OCI-M2 (cell line): ENCODE data around the gene RIT2.
"Not testable (repeated sequence)": the region's sequence is repeated elsewhere in the genome, so short reads cannot be mapped to it uniquely, and the experiment has no call there.

Source experiments
- DNase-seq: peaks from one replicate; lab custom pipeline; 2025; ENCODE audit not compliant: unreplicated experiment; lab: John Stamatoyannopoulos, UW

RIT2 gene

GRCh38 chr18:42850174-42851083 is 265.1 kb downstream of the RIT2 start:
- no peak for DNase-seq

- DNase-seq = no peak
Observed at GRCh38 chr18:42839408-42839807, 276.1 kb downstream of the RIT2 start.

- no peak for DNase-seq
Observed at GRCh38 chr18:42838546-42839145, 276.8 kb downstream of the RIT2 start.

- no peak for DNase-seq
Observed at GRCh38 chr18:42830936-42831335, 284.5 kb downstream of the RIT2 start.

- no peak for DNase-seq
Observed at GRCh38 chr18:42828881-42829280, 286.6 kb downstream of the RIT2 start.

- DNase-seq = no peak
Observed at GRCh38 chr18:42824178-42824577, 291.3 kb downstream of the RIT2 start.

GRCh38 chr18:42822711-42823110 is 292.8 kb downstream of the RIT2 start:
- DNase-seq = no peak

- no peak for DNase-seq
Observed at GRCh38 chr18:42821492-42821891, 294.0 kb downstream of the RIT2 start.

GRCh38 chr18:42814618-42815017 is 300.9 kb downstream of the RIT2 start:
- no peak for DNase-seq

GRCh38 chr18:42814184-42814583 is 301.3 kb downstream of the RIT2 start:
- no peak for DNase-seq

- DNase-seq = no peak
Observed at GRCh38 chr18:42813570-42813969, 301.9 kb downstream of the RIT2 start.

- DNase-seq = no peak
Observed at GRCh38 chr18:42807887-42808286, 307.6 kb downstream of the RIT2 start.

- DNase-seq = no peak
Observed at GRCh38 chr18:42801706-42802105, 313.8 kb downstream of the RIT2 start.

GRCh38 chr18:42798606-42799170 is 316.8 kb downstream of the RIT2 start:
- DNase-seq = no peak

GRCh38 chr18:42795213-42795789 is 320.2 kb downstream of the RIT2 start:
- DNase-seq = not testable (repeated sequence)

- DNase-seq = no peak
Observed at GRCh38 chr18:42792731-42793130, 322.8 kb downstream of the RIT2 start.

GRCh38 chr18:42784632-42785031 is 330.9 kb downstream of the RIT2 start:
- no peak for DNase-seq

- DNase-seq = no peak
Observed at GRCh38 chr18:42782929-42783328, 332.6 kb downstream of the RIT2 start.

- no peak for DNase-seq
Observed at GRCh38 chr18:42781298-42781815, 334.1 kb downstream of the RIT2 start.

GRCh38 chr18:42780171-42780570 is 335.3 kb downstream of the RIT2 start:
- no peak for DNase-seq

GRCh38 chr18:42778445-42779042 is 336.9 kb downstream of the RIT2 start:
- no peak for DNase-seq
